ENCODE data around the gene CPVL. TPM values are rescaled to one million over a fixed set of nuclear protein-coding genes. Genes with fewer than 3 reads are reported as not detected.

The CPVL gene
- total RNA-seq, 1 experiment from 2014 or later: 7.1 TPM

DNA sequence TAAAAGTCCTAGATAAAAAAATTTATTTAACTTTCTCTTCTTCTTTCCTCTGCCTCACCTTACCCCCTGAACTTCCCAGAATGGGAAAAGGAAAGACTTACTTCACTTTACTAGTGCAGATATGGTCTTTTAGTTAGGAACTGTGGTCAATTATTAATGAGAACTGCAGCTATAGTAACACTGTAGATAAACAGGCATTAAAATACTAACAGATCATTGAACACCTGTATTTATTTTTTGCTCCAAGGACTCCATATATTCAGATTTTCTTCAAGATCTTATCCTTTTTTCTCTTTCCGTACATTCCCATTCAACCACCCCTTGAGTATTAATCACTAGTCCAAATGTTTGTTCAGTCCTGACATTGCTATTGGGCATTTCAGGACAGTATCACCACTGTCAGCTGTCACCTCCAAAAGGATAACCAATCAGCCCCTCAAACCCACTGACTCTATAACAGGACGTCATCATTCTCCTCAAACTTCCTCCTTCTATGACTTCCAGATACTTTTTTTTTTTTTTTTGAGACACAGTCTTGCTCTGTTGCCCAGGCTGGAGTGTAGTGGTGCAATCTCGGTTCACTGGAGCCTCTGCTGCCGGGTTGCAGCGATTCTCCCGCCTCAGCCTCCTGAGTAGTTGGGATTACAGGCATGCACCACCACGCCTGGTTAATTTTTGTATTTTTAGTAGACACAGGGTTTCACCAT lies 4.2 kb downstream of the CPVL start:
- Histone ChIP-seq H3K9me3 (replicated peaks) (no peaks in the 10 kb centered on the region), H3K4me3 (no peak overlapping the region), H3K27ac (no peak overlapping the region), H3K4me1 (no peaks in the 10 kb centered on the region), H3K36me3 (no peaks in the 10 kb centered on the region), H3K27me3 (no peaks in the 10 kb centered on the region)
- no peak for DNase-seq

DNA sequence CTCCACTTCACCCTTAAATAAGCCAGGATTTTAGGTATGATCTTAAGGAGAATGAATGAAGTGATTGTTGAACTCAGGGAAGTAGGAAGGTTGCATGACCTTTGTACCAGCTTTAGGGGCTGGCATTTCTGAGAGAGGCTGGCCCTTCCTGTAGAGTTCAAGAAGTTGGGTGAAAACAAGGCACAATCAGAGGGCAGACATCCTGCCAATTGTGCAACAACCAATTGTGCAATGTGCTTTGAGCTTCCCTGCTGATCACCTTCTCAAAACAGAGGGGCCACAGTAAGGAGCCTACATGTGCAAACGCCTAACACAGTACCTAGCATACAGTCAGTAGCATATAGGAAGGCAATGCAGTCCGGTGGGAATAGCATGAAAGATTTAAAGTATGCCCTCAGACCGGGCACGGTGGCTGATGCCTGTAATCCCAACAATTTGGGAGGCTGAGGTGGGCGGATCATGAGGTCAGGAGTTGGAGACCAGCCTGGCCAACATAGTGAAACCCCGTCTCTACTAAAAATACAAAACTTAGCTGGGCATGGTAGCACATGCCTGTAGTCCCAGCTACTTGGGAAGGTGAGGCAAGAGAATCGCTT lies 5.4 kb downstream of the CPVL start:
- Histone ChIP-seq H3K27ac (no peak overlapping the region), H3K27me3 (no peaks in the 10 kb centered on the region), H3K4me3 (no peak overlapping the region), H3K9me3 (replicated peaks) (no peaks in the 10 kb centered on the region), H3K36me3 (no peaks in the 10 kb centered on the region), H3K4me1 (no peaks in the 10 kb centered on the region)
- DNase-seq: no peak

DNA sequence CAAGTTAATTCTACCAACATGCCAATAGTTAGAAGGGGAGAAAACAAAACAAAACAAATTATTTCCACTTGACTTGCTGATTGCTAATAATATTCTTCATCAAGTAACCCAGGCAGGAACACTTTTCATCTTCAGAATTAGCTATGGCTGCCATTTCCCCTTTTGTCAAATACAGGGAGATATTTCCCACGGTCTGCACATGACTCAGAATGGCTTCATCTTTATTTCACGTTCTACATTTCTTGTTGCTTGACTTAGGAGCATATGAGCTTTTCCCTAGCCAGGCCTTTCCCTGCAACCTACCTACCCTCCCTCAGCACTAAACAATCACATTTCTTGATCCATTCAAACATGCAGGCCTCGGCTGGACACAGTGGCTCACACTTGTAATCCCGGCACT lies 6.5 kb downstream of the CPVL start:
- no peaks in the 10 kb centered on the region for H3K36me3 ChIP-seq
- DNase-seq: no peak
- H3K4me3 ChIP-seq: no peak overlapping the region
- H3K27me3 ChIP-seq: no peaks in the 10 kb centered on the region
- no peak overlapping the region for H3K27ac ChIP-seq
- H3K9me3 ChIP-seq (replicated peaks): no peaks in the 10 kb centered on the region
- H3K4me1 ChIP-seq: no peaks in the 10 kb centered on the region

DNA sequence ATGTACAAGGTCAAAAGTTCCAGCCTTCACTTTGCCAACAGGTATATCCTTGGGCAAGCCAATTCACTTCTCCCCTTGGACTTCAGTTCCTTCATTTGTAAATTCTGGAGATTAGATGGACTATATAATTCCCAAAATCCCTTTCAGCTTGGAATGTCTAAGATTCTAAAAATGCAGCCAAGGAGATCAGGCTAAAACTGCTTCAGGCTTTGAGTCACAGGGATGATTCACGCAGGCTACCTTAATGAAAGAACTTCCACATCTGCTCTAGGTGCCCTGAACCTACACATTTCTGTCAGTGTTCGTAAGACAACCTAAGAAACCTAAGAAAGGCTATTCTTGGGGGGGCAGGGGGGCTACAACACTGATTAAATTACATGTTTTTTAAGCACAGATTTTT lies 7.1 kb downstream of the CPVL start:
- Histone ChIP-seq H3K9me3 (replicated peaks) (no peaks in the 10 kb centered on the region), H3K36me3 (no peaks in the 10 kb centered on the region), H3K27me3 (no peaks in the 10 kb centered on the region), H3K4me3 (no peak overlapping the region), H3K4me1 (no peaks in the 10 kb centered on the region), H3K27ac (no peak overlapping the region)
- no peak for DNase-seq

- Histone ChIP-seq H3K9me3 (replicated peaks) (no peaks in the 10 kb centered on the region), H3K4me3 (no peak overlapping the region), H3K27ac (no peak overlapping the region), H3K4me1 (no peaks in the 10 kb centered on the region), H3K27me3 (no peaks in the 10 kb centered on the region), H3K36me3 (no peaks in the 10 kb centered on the region)
- no peak for DNase-seq
Measured at GRCh38 chr7:29138588-29138987, 7.7 kb downstream of the CPVL start.

GRCh38 chr7:29135846-29136245 lies 10.5 kb downstream of the CPVL start:
- Histone ChIP-seq H3K27ac (no peak overlapping the region), H3K27me3 (no peaks in the 10 kb centered on the region), H3K9me3 (replicated peaks) (no peaks in the 10 kb centered on the region; the same call in 1 of the 2 replicates), H3K4me3 (no peak overlapping the region), H3K4me1 (no peaks in the 10 kb centered on the region), H3K36me3 (no peaks in the 10 kb centered on the region)
- DNase-seq: no peak

DNA sequence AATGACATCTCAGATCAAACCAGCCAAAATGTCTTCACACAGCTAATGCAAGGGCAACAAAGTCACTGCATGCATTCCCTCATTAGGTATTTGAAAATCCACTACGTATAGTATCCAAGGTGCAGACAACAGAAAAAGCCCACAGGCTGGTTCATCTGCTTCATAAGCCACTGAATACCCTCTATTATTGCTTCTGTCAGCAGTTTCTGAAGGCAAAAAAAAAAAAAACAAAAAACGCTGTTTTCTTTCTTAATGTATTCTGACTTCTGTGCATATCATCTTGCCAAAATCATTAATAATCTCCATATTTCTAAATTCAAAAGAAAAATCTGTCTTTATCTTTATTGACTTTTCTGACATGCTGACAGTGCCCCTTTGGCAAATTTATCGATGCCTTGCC lies 13.4 kb downstream of the CPVL start:
- no peaks in the 10 kb centered on the region for H3K27me3 ChIP-seq
- H3K36me3 ChIP-seq: no peaks in the 10 kb centered on the region
- H3K9me3 ChIP-seq (replicated peaks): no peaks in the 10 kb centered on the region; the same call in 1 of the 2 replicates
- H3K4me3 ChIP-seq: no peak overlapping the region
- no peak for DNase-seq
- H3K4me1 ChIP-seq: no peaks in the 10 kb centered on the region
- H3K27ac ChIP-seq: no peak overlapping the region

- Histone ChIP-seq H3K4me3 (no peak overlapping the region), H3K36me3 (no peaks in the 10 kb centered on the region), H3K9me3 (replicated peaks) (no peaks in the 10 kb centered on the region; the same call in 1 of the 2 replicates), H3K27me3 (no peaks in the 10 kb centered on the region), H3K4me1 (no peaks in the 10 kb centered on the region), H3K27ac (no peak overlapping the region)
- DNase-seq: no peak
Measured at GRCh38 chr7:29131678-29132077, 14.7 kb downstream of the CPVL start.

- Histone ChIP-seq H3K9me3 (replicated peaks) (no peaks in the 10 kb centered on the region; the same call in 1 of the 2 replicates), H3K36me3 (no peaks in the 10 kb centered on the region), H3K4me3 (no peak overlapping the region), H3K27ac (no peak overlapping the region), H3K27me3 (no peaks in the 10 kb centered on the region), H3K4me1 (no peaks in the 10 kb centered on the region)
- no peak for DNase-seq
Measured at GRCh38 chr7:29130096-29130495, 16.2 kb downstream of the CPVL start.

DNA sequence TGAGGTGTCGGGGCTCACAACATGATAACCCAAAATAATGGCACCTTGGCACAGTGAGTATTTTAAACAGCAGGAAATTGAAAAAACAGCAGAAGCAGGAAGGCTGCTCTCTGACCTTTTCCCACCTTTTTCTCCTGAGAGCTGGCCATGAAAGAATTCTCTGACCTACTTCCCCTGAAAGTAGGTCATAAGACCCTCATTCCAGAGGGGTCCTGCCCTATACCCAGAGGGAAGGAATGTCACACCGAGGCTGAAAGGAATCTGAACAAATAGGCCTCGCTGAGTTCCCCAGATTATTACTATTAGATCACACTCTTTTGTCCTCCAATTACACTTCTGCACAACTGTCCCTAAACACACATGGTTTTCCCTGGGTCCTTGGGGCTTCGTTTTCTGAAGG lies 18.8 kb downstream of the CPVL start:
- Histone ChIP-seq H3K27me3 (no peaks in the 10 kb centered on the region), H3K4me1 (no peaks in the 10 kb centered on the region), H3K9me3 (replicated peaks) (no peaks in the 10 kb centered on the region; the same call in 1 of the 2 replicates), H3K4me3 (no peak overlapping the region), H3K27ac (no peak overlapping the region), H3K36me3 (no peaks in the 10 kb centered on the region)
- DNase-seq: no peak

GRCh38 chr7:29126804-29127203 lies 19.5 kb downstream of the CPVL start:
- no peak for DNase-seq
- Histone ChIP-seq H3K27ac (no peak overlapping the region), H3K4me1 (no peaks in the 10 kb centered on the region), H3K4me3 (no peak overlapping the region), H3K36me3 (no peaks in the 10 kb centered on the region), H3K9me3 (replicated peaks) (no peaks in the 10 kb centered on the region; the same call in 1 of the 2 replicates), H3K27me3 (no peaks in the 10 kb centered on the region)

DNA sequence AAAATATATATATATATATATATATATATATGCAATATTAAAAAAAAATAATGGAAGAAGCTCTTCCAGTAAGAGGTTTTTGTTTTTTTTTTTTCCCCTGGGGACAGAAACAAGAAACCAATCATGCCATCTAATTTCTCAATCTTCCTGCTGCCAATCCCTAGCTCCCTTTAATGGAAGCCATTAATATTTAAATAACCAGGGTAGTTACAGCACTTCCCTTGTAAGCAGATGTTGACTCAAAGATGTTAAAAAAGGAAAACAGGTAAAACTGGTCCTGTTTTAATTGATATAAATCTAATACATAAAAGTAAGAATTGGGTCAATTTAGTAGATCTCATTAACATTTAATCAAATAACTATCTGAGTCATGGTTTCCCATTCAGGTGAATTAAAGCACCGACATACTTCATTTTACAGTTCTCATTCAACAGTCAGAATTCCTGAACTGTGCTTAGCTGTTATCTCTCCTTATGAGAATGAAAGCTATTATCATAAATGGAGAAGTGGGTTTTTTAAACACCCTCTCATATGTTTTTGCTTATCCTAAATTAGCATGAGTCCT lies 22.6 kb downstream of the CPVL start:
- H3K27ac ChIP-seq: no peak overlapping the region
- no peak for DNase-seq
- no peaks in the 10 kb centered on the region for H3K4me1 ChIP-seq
- H3K9me3 ChIP-seq (replicated peaks): no peaks in the 10 kb centered on the region
- no peaks in the 10 kb centered on the region; the same call in 1 of the 2 replicates for H3K36me3 ChIP-seq
- no peaks in the 10 kb centered on the region for H3K27me3 ChIP-seq
- H3K4me3 ChIP-seq: no peak overlapping the region

GRCh38 chr7:29122759-29123158 lies 23.6 kb downstream of the CPVL start:
- no peaks in the 10 kb centered on the region for H3K9me3 ChIP-seq (replicated peaks)
- no peaks in the 10 kb centered on the region for H3K4me1 ChIP-seq
- no peaks in the 10 kb centered on the region for H3K27me3 ChIP-seq
- no peak overlapping the region for H3K4me3 ChIP-seq
- H3K27ac ChIP-seq: no peak overlapping the region
- no peak for DNase-seq
- H3K36me3 ChIP-seq: no peaks in the 10 kb centered on the region; the same call in 1 of the 2 replicates

DNA sequence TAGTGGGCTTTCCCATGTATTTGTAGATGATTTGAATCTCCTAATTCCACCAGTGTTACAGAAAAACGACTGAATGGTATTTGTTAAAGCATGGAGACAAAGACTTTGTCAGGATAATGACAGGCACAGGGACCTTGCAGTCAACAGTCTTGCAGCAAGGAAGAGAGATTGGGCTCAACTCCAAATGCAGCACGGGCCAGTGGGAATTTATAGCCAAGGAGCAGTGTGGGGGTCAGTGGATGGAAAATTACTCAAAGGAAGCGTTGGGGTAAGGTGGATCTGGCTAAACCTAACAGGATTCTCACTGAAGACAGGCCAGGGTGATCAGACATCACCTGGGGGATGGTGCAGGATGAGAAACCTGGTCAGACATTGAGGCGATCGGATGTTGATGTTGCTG lies 24.3 kb downstream of the CPVL start:
- no peaks in the 10 kb centered on the region for H3K9me3 ChIP-seq (replicated peaks)
- no peak overlapping the region for H3K27ac ChIP-seq
- no peaks in the 10 kb centered on the region; the same call in 1 of the 2 replicates for H3K36me3 ChIP-seq
- no peaks in the 10 kb centered on the region for H3K4me1 ChIP-seq
- no peaks in the 10 kb centered on the region for H3K27me3 ChIP-seq
- no peak for DNase-seq
- no peak overlapping the region for H3K4me3 ChIP-seq

- Histone ChIP-seq H3K4me3 (no peak overlapping the region), H3K36me3 (no peaks in the 10 kb centered on the region; the same call in 1 of the 2 replicates), H3K27ac (no peak overlapping the region), H3K9me3 (replicated peaks) (no peaks in the 10 kb centered on the region), H3K27me3 (no peaks in the 10 kb centered on the region), H3K4me1 (no peaks in the 10 kb centered on the region)
- DNase-seq: no peak
Measured at GRCh38 chr7:29120955-29121354, 25.4 kb downstream of the CPVL start.

Measured in SJCRH30 (cell line).